ENCODE measurements around the gene CYBB. TPM values are rescaled to one million over a fixed set of nuclear protein-coding genes. Genes with fewer than 3 reads are reported as not detected.

CYBB gene
- total and polyA plus RNA-seq, 4 experiments from 2014 or later = 0.05 to 8.1 (median 3.6) TPM

GRCh38 chrX:37829721-37830120 is 49.9 kb downstream of the CYBB start:
- H3K4me3 Mint-ChIP-seq = peak overlapping the region in 6 of 8 donors; percentile 2 to 37 (median 24)
- ChIA-PET POLR2A (ENCODE audit: partially characterized antibody) (no interaction called here), CTCF (ENCODE audit: partially characterized antibody) (interaction anchor here (8.1 kb wide), 1 partner anchor 81 kb away, joined by 296 read pairs; no protein-coding TSS in a partner anchor)
- H3K9me3 Mint-ChIP-seq = no peaks in the 10 kb centered on the region
- no peaks in the 10 kb centered on the region for H3K36me3 Mint-ChIP-seq
- Histone ChIP-seq H3K9me3 (ENCODE audit: control insufficient read depth in 1 of 2, low read length in 2 of 2) (no peaks in the 10 kb centered on the region), H3K27me3 (ENCODE audit: insufficient read depth, low read length) (no peaks in the 10 kb centered on the region), H3K4me1 (ENCODE audit: insufficient read depth, low read length) (peaks cover 17% of the 10 kb centered on the region), H3K36me3 (ENCODE audit: insufficient read depth, low read length) (no peaks in the 10 kb centered on the region), H3K27ac (ENCODE audit: low read depth, low read length) (no peak overlapping the region), H3K4me3 (ENCODE audit: low read length in 2 of 2) (no peak overlapping the region)
- H3K27me3 Mint-ChIP-seq = no peaks in the 10 kb centered on the region
- peak overlapping the region in 6 of 7 donors; percentile 12 to 77 (median 33) for H3K27ac Mint-ChIP-seq
- peaks cover 19 to 26% (median 21%) of the 10 kb centered on the region in 4 donors for H3K4me1 Mint-ChIP-seq
- intact Hi-C loops (cut with micrococcal nuclease) = loop anchor here (5.0 kb wide), 1 partner anchor 338 kb away; no protein-coding TSS in a partner anchor
- DNase-seq = peak in 1 of 5 donors; percentile 13

- Histone ChIP-seq H3K36me3 (ENCODE audit: insufficient read depth, low read length) (no peaks in the 10 kb centered on the region), H3K27ac (ENCODE audit: low read depth, low read length) (no peak overlapping the region), H3K4me1 (ENCODE audit: insufficient read depth, low read length) (peaks cover 12% of the 10 kb centered on the region), H3K9me3 (ENCODE audit: control insufficient read depth in 1 of 2, low read length in 2 of 2) (no peaks in the 10 kb centered on the region), H3K4me3 (ENCODE audit: low read length in 2 of 2) (no peak overlapping the region), H3K27me3 (ENCODE audit: insufficient read depth, low read length) (no peaks in the 10 kb centered on the region)
- Mint-ChIP-seq H3K36me3 (no peaks in the 10 kb centered on the region), H3K9me3 (no peaks in the 10 kb centered on the region), H3K27me3 (no peaks in the 10 kb centered on the region), H3K4me3 (no peak overlapping the region), H3K27ac (no peak overlapping the region), H3K4me1 (peaks cover 13 to 19% (median 15%) of the 10 kb centered on the region in 4 donors)
- intact Hi-C loops (cut with micrococcal nuclease) = no loop called here
- ChIA-PET POLR2A (ENCODE audit: partially characterized antibody) (no interaction called here), CTCF (ENCODE audit: partially characterized antibody) (interaction anchor here (8.1 kb wide), 1 partner anchor 82 kb away, joined by 296 read pairs; no protein-coding TSS in a partner anchor)
- DNase-seq = no peak
Measured at GRCh38 chrX:37830371-37830770, 50.5 kb downstream of the CYBB start.

GRCh38 chrX:37834937-37835336 is 55.1 kb downstream of the CYBB start:
- Mint-ChIP-seq H3K4me1 (peaks cover 3 to 4% (median 4%) of the 10 kb centered on the region in 4 donors), H3K4me3 (no peak overlapping the region), H3K36me3 (peaks cover 12 to 13% of the 10 kb centered on the region in 2 donors), H3K9me3 (no peaks in the 10 kb centered on the region), H3K27me3 (no peaks in the 10 kb centered on the region), H3K27ac (no peak overlapping the region)
- H3K27ac ChIP-seq (ENCODE audit: low read depth, low read length) = no peak overlapping the region
- CTCF ChIA-PET (ENCODE audit: partially characterized antibody) = interaction anchor here (1.0 kb wide), 1 partner anchor 10 kb away, joined by 8 read pairs; no protein-coding TSS in a partner anchor
- no peak overlapping the region for H3K4me3 ChIP-seq (ENCODE audit: low read length in 2 of 2)
- POLR2A ChIA-PET (ENCODE audit: partially characterized antibody) = interaction anchor here (0.9 kb wide), 1 partner anchor 11 kb away, joined by 4 read pairs; no protein-coding TSS in a partner anchor
- intact Hi-C loops (cut with micrococcal nuclease) = no loop called here
- peaks cover 3% of the 10 kb centered on the region for H3K4me1 ChIP-seq (ENCODE audit: insufficient read depth, low read length)
- H3K9me3 ChIP-seq (ENCODE audit: control insufficient read depth in 1 of 2, low read length in 2 of 2) = no peaks in the 10 kb centered on the region
- no peak for DNase-seq
- no peaks in the 10 kb centered on the region for H3K27me3 ChIP-seq (ENCODE audit: insufficient read depth, low read length)
- H3K36me3 ChIP-seq (ENCODE audit: insufficient read depth, low read length) = no peaks in the 10 kb centered on the region

GRCh38 chrX:37840931-37841330 is 61.1 kb downstream of the CYBB start:
- Mint-ChIP-seq H3K27me3 (no peaks in the 10 kb centered on the region), H3K4me1 (peaks cover 11 to 20% (median 16%) of the 10 kb centered on the region in 4 donors), H3K4me3 (no peak overlapping the region), H3K27ac (peak overlapping the region in 1 of 7 donors; percentile 18), H3K36me3 (peaks cover 15 to 26% of the 10 kb centered on the region in 2 donors), H3K9me3 (no peaks in the 10 kb centered on the region)
- ChIA-PET CTCF (ENCODE audit: partially characterized antibody) (interaction anchor here (1.9 to 3.0 kb wide), 2 partner anchors 16 to 95 kb away, joined by 6 to 12 read pairs; no protein-coding TSS in a partner anchor), POLR2A (ENCODE audit: partially characterized antibody) (no interaction called here)
- Histone ChIP-seq H3K9me3 (ENCODE audit: control insufficient read depth in 1 of 2, low read length in 2 of 2) (no peaks in the 10 kb centered on the region), H3K27me3 (ENCODE audit: insufficient read depth, low read length) (no peaks in the 10 kb centered on the region), H3K4me3 (ENCODE audit: low read length in 2 of 2) (no peak overlapping the region), H3K27ac (ENCODE audit: low read depth, low read length) (no peak overlapping the region), H3K4me1 (ENCODE audit: insufficient read depth, low read length) (peaks cover 8% of the 10 kb centered on the region), H3K36me3 (ENCODE audit: insufficient read depth, low read length) (no peaks in the 10 kb centered on the region)
- DNase-seq = no peak
- intact Hi-C loops (cut with micrococcal nuclease) = no loop called here

- H3K36me3 ChIP-seq (ENCODE audit: insufficient read depth, low read length) = no peaks in the 10 kb centered on the region
- intact Hi-C loops (cut with micrococcal nuclease) = no loop called here
- H3K27ac Mint-ChIP-seq = peak overlapping the region in 3 of 7 donors; percentile 53 to 62 (median 62)
- DNase-seq = no peak
- H3K9me3 ChIP-seq (ENCODE audit: control insufficient read depth in 1 of 2, low read length in 2 of 2) = no peaks in the 10 kb centered on the region
- peak overlapping the region in 1 of 8 donors; percentile 8 for H3K4me3 Mint-ChIP-seq
- peaks cover 5 to 14% of the 10 kb centered on the region in 2 donors for H3K36me3 Mint-ChIP-seq
- no peak overlapping the region for H3K4me3 ChIP-seq (ENCODE audit: low read length in 2 of 2)
- H3K9me3 Mint-ChIP-seq = no peaks in the 10 kb centered on the region
- no peaks in the 10 kb centered on the region for H3K27me3 Mint-ChIP-seq
- H3K4me1 Mint-ChIP-seq = peaks cover 16 to 38% (median 25%) of the 10 kb centered on the region in 4 donors
- H3K27ac ChIP-seq (ENCODE audit: low read depth, low read length) = no peak overlapping the region
- H3K4me1 ChIP-seq (ENCODE audit: insufficient read depth, low read length) = peaks cover 8% of the 10 kb centered on the region
- CTCF ChIA-PET (ENCODE audit: partially characterized antibody) = no interaction called here
- POLR2A ChIA-PET (ENCODE audit: partially characterized antibody) = no interaction called here
- H3K27me3 ChIP-seq (ENCODE audit: insufficient read depth, low read length) = no peaks in the 10 kb centered on the region
Measured at GRCh38 chrX:37844622-37845021, 64.8 kb downstream of the CYBB start.

- H3K4me1 Mint-ChIP-seq = peaks cover 16 to 38% (median 25%) of the 10 kb centered on the region in 4 donors
- no peaks in the 10 kb centered on the region for H3K27me3 Mint-ChIP-seq
- intact Hi-C loops (cut with micrococcal nuclease) = no loop called here
Measured at GRCh38 chrX:37846141-37846540, 66.3 kb downstream of the CYBB start.

GRCh38 chrX:37846558-37846933 is 66.7 kb downstream of the CYBB start:
- no peak for DNase-seq
- Histone ChIP-seq H3K27me3 (ENCODE audit: insufficient read depth, low read length) (no peaks in the 10 kb centered on the region), H3K27ac (ENCODE audit: low read depth, low read length) (peak overlapping the region; percentile 93), H3K4me1 (ENCODE audit: insufficient read depth, low read length) (peaks cover 8% of the 10 kb centered on the region), H3K9me3 (ENCODE audit: control insufficient read depth in 1 of 2, low read length in 2 of 2) (no peaks in the 10 kb centered on the region), H3K4me3 (ENCODE audit: low read length in 2 of 2) (peak overlapping the region in 1 of 2 donors; percentile 66), H3K36me3 (ENCODE audit: insufficient read depth, low read length) (no peaks in the 10 kb centered on the region)
- Mint-ChIP-seq H3K4me1 (peaks cover 16 to 38% (median 25%) of the 10 kb centered on the region in 4 donors), H3K9me3 (peaks cover 0 to 2% (median 0%) of the 10 kb centered on the region in 8 donors), H3K27me3 (no peaks in the 10 kb centered on the region), H3K36me3 (peaks cover 3 to 8% of the 10 kb centered on the region in 2 donors), H3K4me3 (peak overlapping the region; percentile 83 to 91 (median 88)), H3K27ac (peak overlapping the region; percentile 89 to 97 (median 94))
- ChIA-PET CTCF (ENCODE audit: partially characterized antibody) (no interaction called here), POLR2A (ENCODE audit: partially characterized antibody) (interaction anchor here (1.0 to 1.3 kb wide), 2 partner anchors 12 to 481 kb away, joined by 3 to 4 read pairs; partner anchors contain the start of gene RPGR)
- intact Hi-C loops (cut with micrococcal nuclease) = no loop called here

More at GRCh38 chrX:37846141-37846540, 66.3 kb downstream of the CYBB start:
- H3K4me3 Mint-ChIP-seq = peak overlapping the region; percentile 83 to 91 (median 88)
- peaks cover 3 to 10% of the 10 kb centered on the region in 2 donors for H3K36me3 Mint-ChIP-seq
- Histone ChIP-seq H3K27me3 (ENCODE audit: insufficient read depth, low read length) (no peaks in the 10 kb centered on the region), H3K36me3 (ENCODE audit: insufficient read depth, low read length) (no peaks in the 10 kb centered on the region), H3K4me1 (ENCODE audit: insufficient read depth, low read length) (peaks cover 8% of the 10 kb centered on the region), H3K4me3 (ENCODE audit: low read length in 2 of 2) (no peak overlapping the region), H3K27ac (ENCODE audit: low read depth, low read length) (peak overlapping the region; percentile 93), H3K9me3 (ENCODE audit: control insufficient read depth in 1 of 2, low read length in 2 of 2) (no peaks in the 10 kb centered on the region)
- ChIA-PET CTCF (ENCODE audit: partially characterized antibody) (no interaction called here), POLR2A (ENCODE audit: partially characterized antibody) (interaction anchor here (1.0 to 1.3 kb wide), 2 partner anchors 11 to 482 kb away, joined by 3 to 4 read pairs; partner anchors contain the start of gene RPGR)
- peaks cover 0 to under 1% (median 0%) of the 10 kb centered on the region in 8 donors for H3K9me3 Mint-ChIP-seq
- DNase-seq = peak in 4 of 5 donors; percentile 19 to 48 (median 24)
- peak overlapping the region; percentile 89 to 97 (median 94) for H3K27ac Mint-ChIP-seq
